ENCODE measurements around the gene AMIGO3. TPM values are rescaled to one million over a fixed set of nuclear protein-coding genes. Genes with fewer than 3 reads are reported as not detected.

Gene AMIGO3
- polyA plus RNA-seq, 1 of the 3 experiments (the other 2 are of a cell fraction): 1.1 TPM

GRCh38 chr3:49704629-49705028, 14.9 kb downstream of the AMIGO3 start:
- H3K4me3 ChIP-seq (ENCODE audit: low read depth in 2 of 2, low read length in 1 of 2): no peak overlapping the region
- POLR2A ChIA-PET: no interaction called here
- DNase-seq: no peak
- H3K4me1 ChIP-seq (ENCODE audit: control insufficient read depth in 1 of 2, insufficient read depth in 2 of 2, low read depth in 1 of 2, low read length in 1 of 2): no peaks in the 10 kb centered on the region
- no peak overlapping the region for H3K9ac ChIP-seq
- H2AFZ ChIP-seq (ENCODE audit: low read depth): no peak overlapping the region
- no peaks in the 10 kb centered on the region for H3K27me3 ChIP-seq (ENCODE audit: insufficient read depth)
- CTCF ChIA-PET: interaction anchor here (1.6 to 8.1 kb wide), 2 partner anchors 14 to 165 kb away, joined by 7 to 76 read pairs; partner anchors contain the start of gene AMIGO3
- 92% methylated on average over 4 of the region's 8 CpGs for WGBS (ENCODE audit: low lambda C conversion rate)
- no peaks in the 10 kb centered on the region for H3K79me2 ChIP-seq (ENCODE audit: insufficient read depth)
- no peak for TF ChIP-seq ZBTB33 (IDR thresholded peaks at IDR 0.05; ENCODE audit: borderline replicate concordance, low read depth)
- no peaks in the 10 kb centered on the region for H3K9me2 ChIP-seq
- no peak overlapping the region for H3K4me2 ChIP-seq
- no peaks in the 10 kb centered on the region for H4K20me1 ChIP-seq (ENCODE audit: insufficient read depth)
- no peak overlapping the region for H3K27ac ChIP-seq (ENCODE audit: low read depth in 2 of 2, low read length in 1 of 2)
- H3K9me3 ChIP-seq: no peaks in the 10 kb centered on the region
- no peaks in the 10 kb centered on the region for H3F3A ChIP-seq (replicated peaks; ENCODE audit: insufficient read depth)
- peaks cover 0 to 27% of the 10 kb centered on the region in 2 experiments for H3K36me3 ChIP-seq (replicated peaks in 1 of 2; ENCODE audit: control insufficient read depth in 1 of 2, insufficient read depth in 2 of 2, low read length in 1 of 2)

- H3K4me2 ChIP-seq: no peak overlapping the region
- no peaks in the 10 kb centered on the region for H3K27me3 ChIP-seq (ENCODE audit: insufficient read depth)
- H3K4me1 ChIP-seq (ENCODE audit: control insufficient read depth in 1 of 2, insufficient read depth in 2 of 2, low read depth in 1 of 2, low read length in 1 of 2): no peaks in the 10 kb centered on the region
- peaks cover 0 to 29% of the 10 kb centered on the region in 2 experiments for H3K36me3 ChIP-seq (replicated peaks in 1 of 2; ENCODE audit: control insufficient read depth in 1 of 2, insufficient read depth in 2 of 2, low read length in 1 of 2)
- no peak for DNase-seq
- H2AFZ ChIP-seq (ENCODE audit: low read depth): no peak overlapping the region
- POLR2A ChIA-PET: no interaction called here
- no peak overlapping the region for H3K9ac ChIP-seq
- TF ChIP-seq JUND (IDR thresholded peaks at IDR 0.05) (no peak), ELF1 (IDR thresholded peaks at IDR 0.05) (no peak), TCF12 (IDR thresholded peaks at IDR 0.05) (no peak), EP300 (IDR thresholded peaks at IDR 0.05; ENCODE audit: borderline replicate concordance in 1 of 2, low read depth in 1 of 2, low read length in 1 of 2) (no peak), ZBTB33 (IDR thresholded peaks at IDR 0.05; ENCODE audit: borderline replicate concordance, low read depth) (no peak), NRF1 (IDR thresholded peaks at IDR 0.05; ENCODE audit: low read depth, low read length) (no peak), TEAD4 (IDR thresholded peaks at IDR 0.05; ENCODE audit: borderline replicate concordance, insufficient read depth) (no peak), EZH2phosphoT487 (IDR thresholded peaks at IDR 0.05; ENCODE audit: borderline replicate concordance, low read depth) (no peak), SMC3 (IDR thresholded peaks at IDR 0.05; ENCODE audit: low read depth, low read length) (no peak), POLR2AphosphoS5 (IDR thresholded peaks at IDR 0.05; ENCODE audit: low read depth, low read length) (no peak), CHD2 (IDR thresholded peaks at IDR 0.05; ENCODE audit: low read length, partially characterized antibody) (no peak), NFIC (IDR thresholded peaks at IDR 0.05; ENCODE audit: borderline replicate concordance) (no peak), MEF2A (IDR thresholded peaks at IDR 0.05; ENCODE audit: borderline replicate concordance, low read depth) (no peak), RXRA (IDR thresholded peaks at IDR 0.05; ENCODE audit: borderline replicate concordance, low read depth) (no peak), FOXJ3 (CRISPR knock-in tag; IDR thresholded peaks at IDR 0.05) (no peak), RAD21 (IDR thresholded peaks at IDR 0.05; ENCODE audit: low read length) (no peak), MXI1 (IDR thresholded peaks at IDR 0.05; ENCODE audit: low read depth, low read length) (no peak)
- CTCF ChIA-PET: interaction anchor here (0.6 to 8.1 kb wide), 8 partner anchors 8 to 196 kb away, joined by 3 to 76 read pairs (median 4); partner anchors contain the start of genes AMIGO3, MST1 and RNF123
- H3F3A ChIP-seq (replicated peaks; ENCODE audit: insufficient read depth): no peaks in the 10 kb centered on the region
- no peaks in the 10 kb centered on the region for H3K9me2 ChIP-seq
- no peak overlapping the region for H3K4me3 ChIP-seq (ENCODE audit: low read depth in 2 of 2, low read length in 1 of 2)
- H3K27ac ChIP-seq (ENCODE audit: low read depth in 2 of 2, low read length in 1 of 2): no peak overlapping the region
- WGBS (ENCODE audit: low lambda C conversion rate): 97% methylated on average over 7 of the region's 7 CpGs
- H3K79me2 ChIP-seq (ENCODE audit: insufficient read depth): no peaks in the 10 kb centered on the region
- no peaks in the 10 kb centered on the region for H4K20me1 ChIP-seq (ENCODE audit: insufficient read depth)
- no peaks in the 10 kb centered on the region for H3K9me3 ChIP-seq
Observed at GRCh38 chr3:49703956-49704355, 15.5 kb downstream of the AMIGO3 start.
